GM23248 (cell line): ENCODE data around the gene DNAI7. TPM values are rescaled to one million over a fixed set of nuclear protein-coding genes. Genes with fewer than 3 reads are reported as not detected.

ENCODE experiments used
- DNase-seq: peaks from one replicate; pipeline ENCODE4 v3.0.0-alpha.2; 2015
- H2AFZ ChIP-seq: fragments of 200-600 bp; sonication (generic); 2 replicates; pipeline ENCODE4 v1.6.1; 2016; ENCODE audit warnings: antibody characterized with exemption
- H3F3A ChIP-seq: fragments of 200-600 bp; sonication (generic); 2 replicates; pipeline ENCODE4 v1.6.1; 2016; ENCODE audit warnings: mild to moderate bottlenecking, antibody characterized with exemption, mixed run types; ENCODE audit not compliant: insufficient read depth
- H3K27ac ChIP-seq: fragments of 200-600 bp; sonication (generic); 2 replicates; pipeline ENCODE4 v1.5.1; 2016; ENCODE audit warnings: mild to moderate bottlenecking
- H3K27me3 ChIP-seq: fragments of 200-600 bp; sonication (generic); replicated peaks from 2 replicates; pipeline ENCODE4 v1.6.1; 2016; ENCODE audit warnings: mild to moderate bottlenecking; ENCODE audit not compliant: insufficient read depth
- H3K36me3 ChIP-seq: fragments of 200-600 bp; sonication (generic); 2 replicates; pipeline ENCODE4 v1.6.1; 2016; ENCODE audit warnings: low read depth, mild to moderate bottlenecking
- H3K4me1 ChIP-seq: fragments of 200-600 bp; sonication (generic); 2 replicates; pipeline ENCODE4 v1.6.1; 2016; ENCODE audit warnings: mild to moderate bottlenecking; ENCODE audit not compliant: insufficient read depth
- H3K4me2 ChIP-seq: fragments of 200-600 bp; sonication (generic); one replicate; pipeline ENCODE4 v1.6.1; 2016; ENCODE audit warnings: mild to moderate bottlenecking; ENCODE audit not compliant: unreplicated experiment
- H3K4me3 ChIP-seq: fragments of 200-600 bp; sonication (generic); 2 replicates; pipeline ENCODE4 v1.5.1; 2016; ENCODE audit warnings: mild to moderate bottlenecking
- H3K79me2 ChIP-seq: fragments of 200-600 bp; sonication (generic); 2 replicates; pipeline ENCODE4 v1.6.1; 2016; ENCODE audit warnings: mild to moderate bottlenecking; ENCODE audit not compliant: insufficient read depth
- H3K9ac ChIP-seq: fragments of 200-600 bp; sonication (generic); 2 replicates; pipeline ENCODE4 v1.6.1; 2016; ENCODE audit warnings: mild to moderate bottlenecking
- H3K9me2 ChIP-seq: fragments of 200-600 bp; sonication (generic); 2 replicates; pipeline ENCODE4 v1.6.1; 2016; ENCODE audit warnings: mixed run types, mild to moderate bottlenecking, moderate library complexity; ENCODE audit not compliant: insufficient read depth
- H3K9me3 ChIP-seq: fragments of 200-600 bp; sonication (generic); one replicate; pipeline ENCODE4 v1.6.1; 2017; ENCODE audit warnings: low read depth
- H4K20me1 ChIP-seq: fragments of 200-600 bp; sonication (generic); 2 replicates; pipeline ENCODE4 v1.6.0; 2016; ENCODE audit not compliant: insufficient read depth
- EZH2 ChIP-seq: fragments of 200-600 bp; sonication (generic); IDR thresholded peaks from 2 replicates; pipeline ENCODE4 v1.6.1; 2018; ENCODE audit warnings: antibody characterized with exemption, mild to moderate bottlenecking; ENCODE audit not compliant: insufficient read depth, poor library complexity, severe bottlenecking
- EZH2phosphoT487 ChIP-seq: fragments of 200-600 bp; sonication (generic); IDR thresholded peaks from 2 replicates; pipeline ENCODE4 v1.6.1; 2018; ENCODE audit warnings: antibody characterized with exemption, moderate library complexity, mild to moderate bottlenecking, low read depth; ENCODE audit not compliant: insufficient read depth
- WGBS, 2 experiments: methylation state at CpG; one replicate each; pipeline ENCODE4 v1.1.6; 2015 to 2017; ENCODE audit warnings: low lambda C conversion rate in 2 of 2, low coverage in 1 of 2; ENCODE audit errors: missing lambda C conversion rate in 2 of 2; 5-methylcytosine and 5-hydroxymethylcytosine counted together
- in situ Hi-C: fragments of 300-500 bp; cut with MboI; formaldehyde crosslinking; loops from 2 replicates; pipeline ENCODE4 v1.15.0; 2020
- polyA plus RNA-seq: library from polyadenylated mRNA; unstranded; fragments of >200 nt; fragmentation: Nextera tagmentation; extraction: Ambion mirVana; gene quantifications from 2 replicates; pipeline ENCODE4 v1.2.1, GENCODE V29; 2016
- total RNA-seq: library from RNA; depleted of rRNA; stranded (reverse); fragments of >200 nt; shearing (Covaris generic); gene quantifications from 2 replicates; pipeline ENCODE4 v1.2.3, GENCODE V29; 2014

The DNAI7 gene
- total and polyA plus RNA-seq, 2 experiments from 2014 or later, result not detected

DNA sequence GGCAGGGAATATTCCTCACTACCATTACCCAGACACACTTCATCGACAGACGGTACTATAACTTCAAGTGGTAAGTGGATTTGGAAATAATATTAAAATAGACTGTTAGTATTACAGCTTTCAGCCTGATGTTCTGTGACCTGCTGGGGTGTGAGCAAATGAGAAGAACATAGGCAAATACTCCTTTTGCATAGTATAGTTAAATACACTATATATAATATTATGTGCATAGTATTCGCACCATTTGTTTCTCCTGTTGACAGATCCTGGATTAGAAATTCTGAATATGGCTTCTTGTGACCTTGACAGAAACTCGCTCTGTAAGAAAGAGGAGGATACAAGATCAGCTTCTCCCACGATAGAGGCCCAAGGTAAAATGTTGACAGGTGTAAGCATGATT, 115.6 kb downstream of the DNAI7 start:
- Histone ChIP-seq H3F3A (no peaks in the 10 kb centered on the region), H3K9me2 (no peaks in the 10 kb centered on the region), H4K20me1 (no peaks in the 10 kb centered on the region), H3K27ac (no peak overlapping the region), H3K9ac (no peak overlapping the region), H3K4me2 (no peak overlapping the region), H2AFZ (no peak overlapping the region), H3K4me3 (no peak overlapping the region), H3K79me2 (no peaks in the 10 kb centered on the region), H3K27me3 (peaks cover 19% of the 10 kb centered on the region; the same call in 1 of the 2 replicates), H3K4me1 (no peaks in the 10 kb centered on the region), H3K9me3 (no peaks in the 10 kb centered on the region), H3K36me3 (no peaks in the 10 kb centered on the region)
- TF ChIP-seq EZH2phosphoT487 (no peak), EZH2 (no peak)
- WGBS, 2 experiments, result 57 to 59% methylated on average over 5 of the region's 5 CpGs
- in situ Hi-C loops, result no loop called here
- no peak for DNase-seq

DNA sequence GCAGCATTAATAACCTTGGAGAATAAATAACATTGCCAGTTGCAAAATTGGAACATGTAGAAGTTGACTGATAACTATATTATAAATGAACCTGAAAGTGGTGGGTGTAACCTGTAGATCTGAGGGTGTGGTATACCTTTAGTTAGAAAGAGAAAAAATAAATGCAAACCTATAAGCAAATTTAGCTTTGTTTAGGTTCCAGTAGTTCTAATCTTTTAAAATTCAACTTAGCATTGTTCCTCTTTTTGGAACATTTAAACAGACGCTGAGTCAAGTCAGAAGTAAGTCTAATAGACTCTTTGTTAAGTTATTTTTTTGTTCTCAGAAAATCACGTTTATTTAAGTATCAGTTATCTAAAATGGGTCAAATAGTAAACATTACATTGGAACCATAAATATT, 120.0 kb downstream of the DNAI7 start:
- Histone ChIP-seq H3K27ac (no peak overlapping the region), H3K9me3 (no peaks in the 10 kb centered on the region), H3K9me2 (no peaks in the 10 kb centered on the region), H3K27me3 (0 out of 2 replicates have a peak, but pooled peaks cover 4% of the 10 kb centered on the region), H2AFZ (no peak overlapping the region), H3K4me2 (no peak overlapping the region), H4K20me1 (no peaks in the 10 kb centered on the region), H3K4me3 (no peak overlapping the region), H3K36me3 (no peaks in the 10 kb centered on the region), H3K79me2 (no peaks in the 10 kb centered on the region), H3F3A (no peaks in the 10 kb centered on the region), H3K4me1 (no peaks in the 10 kb centered on the region), H3K9ac (no peak overlapping the region)
- 7 to 9% methylated on average over 2 of the region's 2 CpGs for WGBS, 2 experiments
- TF ChIP-seq EZH2, result no peak
- TF ChIP-seq EZH2phosphoT487, result no peak
- in situ Hi-C loops, result no loop called here
- no peak for DNase-seq

DNA sequence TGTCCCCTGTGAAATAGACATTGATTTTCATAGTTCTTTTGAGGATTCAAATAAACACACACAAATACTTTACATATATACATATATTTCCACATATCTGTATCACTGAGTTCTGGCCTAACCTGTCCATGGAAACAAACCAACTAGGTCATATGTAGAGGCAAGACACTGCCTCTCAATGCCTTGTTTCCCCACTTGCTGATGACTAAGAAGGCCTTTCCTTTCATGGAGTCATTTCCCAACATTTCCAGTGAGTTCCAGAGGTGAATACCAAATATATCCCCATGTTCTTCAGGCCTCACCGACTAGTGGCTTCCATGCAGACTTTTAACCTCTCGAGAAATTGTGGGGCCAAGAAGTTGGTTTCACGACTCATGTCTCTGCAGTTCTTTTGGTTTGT, 120.8 kb downstream of the DNAI7 start:
- WGBS, 2 experiments, result 26 to 29% methylated on average over 3 of the region's 3 CpGs
- DNase-seq, result no peak
- no peaks in the 10 kb centered on the region for H4K20me1 ChIP-seq
- no peaks in the 10 kb centered on the region for H3K4me1 ChIP-seq
- H2AFZ ChIP-seq, result no peak overlapping the region
- no peak for TF ChIP-seq EZH2
- no peak for TF ChIP-seq EZH2phosphoT487
- H3K79me2 ChIP-seq, result no peaks in the 10 kb centered on the region
- in situ Hi-C loops, result no loop called here
- no peaks in the 10 kb centered on the region for H3K9me3 ChIP-seq
- H3K36me3 ChIP-seq, result no peaks in the 10 kb centered on the region
- H3F3A ChIP-seq, result no peaks in the 10 kb centered on the region
- no peak overlapping the region for H3K9ac ChIP-seq
- no peak overlapping the region for H3K4me2 ChIP-seq
- H3K4me3 ChIP-seq, result no peak overlapping the region
- H3K27me3 ChIP-seq, result 0 out of 2 replicates have a peak, but pooled peaks cover 4% of the 10 kb centered on the region
- H3K9me2 ChIP-seq, result no peaks in the 10 kb centered on the region
- H3K27ac ChIP-seq, result no peak overlapping the region

DNA sequence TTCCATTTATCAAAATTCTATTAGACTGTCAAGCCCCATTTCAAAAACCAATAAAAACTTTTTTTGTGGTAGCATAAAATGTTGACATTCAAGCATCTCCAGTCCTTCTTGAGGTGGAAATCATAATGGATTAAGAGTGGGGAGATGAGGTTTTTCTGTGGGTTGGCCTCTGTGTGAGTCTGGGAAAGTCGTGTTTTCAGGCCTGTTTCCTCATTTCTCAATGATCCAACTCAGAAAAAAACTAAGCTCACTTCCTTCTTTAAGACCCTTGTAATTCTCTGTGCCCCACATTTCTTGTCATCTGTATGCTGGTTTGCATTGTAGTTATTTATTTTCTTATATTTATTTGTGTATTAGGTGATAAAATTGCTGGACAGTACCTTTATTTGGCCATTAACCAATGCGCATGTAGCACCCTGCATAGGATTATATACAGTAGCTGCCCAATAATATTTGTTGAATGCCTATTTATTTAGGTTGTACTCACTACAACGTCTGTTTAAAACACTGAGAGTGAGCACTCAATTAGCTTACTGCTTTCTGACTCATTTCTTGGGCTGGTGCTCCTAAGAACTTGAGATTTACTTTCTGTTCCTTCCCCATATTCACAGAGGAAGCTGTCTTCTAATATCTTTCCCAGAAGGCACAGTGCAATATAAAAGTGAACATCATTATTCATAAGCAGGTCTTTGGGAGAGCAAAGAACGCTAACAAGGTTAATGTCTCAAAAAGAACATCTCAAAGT, 121.9 kb downstream of the DNAI7 start:
- WGBS, 2 experiments, result 39 to 43% methylated on average over 4 of the region's 4 CpGs

More for the DNA sequence above, 121.9 kb downstream of the DNAI7 start:
- Histone ChIP-seq H3K9ac (no peak overlapping the region), H3K4me2 (no peak overlapping the region), H2AFZ (no peak overlapping the region), H4K20me1 (no peaks in the 10 kb centered on the region), H3K4me1 (no peaks in the 10 kb centered on the region), H3K4me3 (no peak overlapping the region), H3K79me2 (no peaks in the 10 kb centered on the region), H3K36me3 (no peaks in the 10 kb centered on the region), H3K27ac (no peak overlapping the region), H3F3A (no peaks in the 10 kb centered on the region), H3K9me2 (no peaks in the 10 kb centered on the region), H3K9me3 (no peaks in the 10 kb centered on the region), H3K27me3 (no peaks in the 10 kb centered on the region)
- no peak for DNase-seq
- in situ Hi-C loops, result no loop called here
- no peak for TF ChIP-seq EZH2phosphoT487
- TF ChIP-seq EZH2, result no peak
